Right lobe of liver (tissue), 4 donors: ENCODE data around the gene SRC.

Experiments
- POLR2A ChIP-seq: fragments of 450-650 bp; IDR thresholded peaks from one replicate; pipeline ENCODE4 v1.6.1; 2017; ENCODE audit warnings: antibody characterized with exemption, mild to moderate bottlenecking
- TF ChIP-seq, protein P1 (sequence below), 4 donors: fragments of 200-600 bp in 3 of 4; fragments of 450-650 bp in 1 of 4; IDR thresholded peaks; one replicate each; pipeline versions ENCODE4 v1.5.1 to v1.8.0; 2016 to 2022; ENCODE audit warnings: antibody characterized with exemption in 4 of 4, mild to moderate bottlenecking in 2 of 4
- donor health status: DM: no; HTN: no; CAD: no.
- donor health status: DM: no; HTN: no; CAD: no.
- donor health status: DM: no; HTN: yes; CAD: no.

DNA sequence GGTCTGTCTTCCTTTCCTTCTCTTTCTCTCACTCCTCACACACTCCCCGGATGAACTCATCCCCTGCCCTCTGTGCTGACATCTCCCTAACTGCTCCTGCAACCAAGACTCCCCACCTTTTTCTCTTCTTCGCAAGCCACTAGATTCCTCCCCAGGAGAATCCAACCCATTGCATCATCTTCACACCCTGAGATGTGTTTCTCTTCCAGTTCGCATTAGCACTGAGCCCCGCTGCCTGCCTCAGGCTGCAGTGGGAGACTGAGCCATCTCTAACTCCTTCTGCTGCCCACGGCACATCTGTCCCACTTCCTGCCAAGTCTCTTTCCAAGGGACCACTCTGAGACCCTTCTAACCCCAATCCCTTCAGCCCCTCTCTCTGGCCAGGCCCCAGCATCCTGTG, 107.9 kb downstream of the SRC start:
- TF ChIP-seq POLR2A = no peak
- TF ChIP-seq, protein P1, sequence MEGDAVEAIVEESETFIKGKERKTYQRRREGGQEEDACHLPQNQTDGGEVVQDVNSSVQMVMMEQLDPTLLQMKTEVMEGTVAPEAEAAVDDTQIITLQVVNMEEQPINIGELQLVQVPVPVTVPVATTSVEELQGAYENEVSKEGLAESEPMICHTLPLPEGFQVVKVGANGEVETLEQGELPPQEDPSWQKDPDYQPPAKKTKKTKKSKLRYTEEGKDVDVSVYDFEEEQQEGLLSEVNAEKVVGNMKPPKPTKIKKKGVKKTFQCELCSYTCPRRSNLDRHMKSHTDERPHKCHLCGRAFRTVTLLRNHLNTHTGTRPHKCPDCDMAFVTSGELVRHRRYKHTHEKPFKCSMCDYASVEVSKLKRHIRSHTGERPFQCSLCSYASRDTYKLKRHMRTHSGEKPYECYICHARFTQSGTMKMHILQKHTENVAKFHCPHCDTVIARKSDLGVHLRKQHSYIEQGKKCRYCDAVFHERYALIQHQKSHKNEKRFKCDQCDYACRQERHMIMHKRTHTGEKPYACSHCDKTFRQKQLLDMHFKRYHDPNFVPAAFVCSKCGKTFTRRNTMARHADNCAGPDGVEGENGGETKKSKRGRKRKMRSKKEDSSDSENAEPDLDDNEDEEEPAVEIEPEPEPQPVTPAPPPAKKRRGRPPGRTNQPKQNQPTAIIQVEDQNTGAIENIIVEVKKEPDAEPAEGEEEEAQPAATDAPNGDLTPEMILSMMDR (IDR thresholded peaks at IDR 0.05) = no peak
